Measurements from ENCODE around the gene MUC5B.
A peak's percentile ranks its signal among the peaks of the same experiment; 100 is the strongest.

Gene MUC5B

GRCh38 chr11:1302461-1303125 is 79.7 kb downstream of the MUC5B start:
- DNase-seq = no peak

GRCh38 chr11:1303126-1303821 is 80.4 kb downstream of the MUC5B start:
- DNase-seq = no peak

GRCh38 chr11:1303973-1304372 is 81.1 kb downstream of the MUC5B start:
- DNase-seq = no peak

- DNase-seq = no peak
Measured at GRCh38 chr11:1304380-1304779, 81.5 kb downstream of the MUC5B start.

- no peak for DNase-seq
Measured at GRCh38 chr11:1305063-1305495, 82.2 kb downstream of the MUC5B start.

GRCh38 chr11:1305501-1306056 is 82.7 kb downstream of the MUC5B start:
- no peak for DNase-seq

GRCh38 chr11:1306186-1307162 is 83.6 kb downstream of the MUC5B start:
- DNase-seq = no peak

GRCh38 chr11:1307163-1307870 is 84.5 kb downstream of the MUC5B start:
- no peak for DNase-seq

GRCh38 chr11:1307998-1308742 is 85.3 kb downstream of the MUC5B start:
- DNase-seq = no peak

- DNase-seq = peak; percentile 60
Measured at GRCh38 chr11:1308743-1309497, 86.1 kb downstream of the MUC5B start.

- peak; percentile 92 for DNase-seq
Measured at GRCh38 chr11:1309498-1310317, 86.8 kb downstream of the MUC5B start, which contains the start of gene TOLLIP. Gene TOLLIP, minus strand, starts transcription at chr11:1309632. Its CDS starts 134 bp downstream, at chr11:1309498.

GRCh38 chr11:1310318-1310687 is 87.4 kb downstream of the MUC5B start:
- no peak for DNase-seq

- peak; percentile 17 for DNase-seq
Measured at GRCh38 chr11:1310772-1311468, 88.1 kb downstream of the MUC5B start.
